ENCODE data around the gene TSHZ2. TPM values are rescaled to one million over a fixed set of nuclear protein-coding genes. Genes with fewer than 3 reads are reported as not detected.

TSHZ2 gene
- total RNA-seq, 1 experiment from 2014 or later: 0.20 TPM

GRCh38 chr20:53445932-53446331 lies 473.8 kb downstream of the TSHZ2 start:
- Mint-ChIP-seq H3K27ac (no peak overlapping the region), H3K36me3 (peaks cover 23% of the 10 kb centered on the region), H3K9me3 (peaks cover 42% of the 10 kb centered on the region), H3K4me3 (no peak overlapping the region), H3K27me3 (ENCODE audit: low read depth) (no peaks in the 10 kb centered on the region; the same call in 1 of the 2 replicates), H3K4me1 (peaks cover 2% of the 10 kb centered on the region; the same call in 1 of the 2 replicates)
- no peak for DNase-seq (ENCODE audit: low spot score)
- ChIA-PET CTCF (interaction anchor here (0.5 kb wide), 1 partner anchor 88 kb away, joined by 4 read pairs; no protein-coding TSS in a partner anchor), POLR2A (no interaction called here)
- ATAC-seq: no peak
- no peak for TF ChIP-seq HMGA2 (CRISPR knock-in tag; IDR thresholded peaks at IDR 0.05)
- TF ChIP-seq ELF4 (CRISPR knock-in tag; IDR thresholded peaks at IDR 0.05; ENCODE audit: low read depth): no peak
- TF ChIP-seq SMAD3 (CRISPR knock-in tag; IDR thresholded peaks at IDR 0.05; ENCODE audit: borderline replicate concordance): no peak
- TF ChIP-seq CBFB (CRISPR knock-in tag; IDR thresholded peaks at IDR 0.05; ENCODE audit: low read depth): no peak
- no peak for TF ChIP-seq FOXK1 (CRISPR knock-in tag; IDR thresholded peaks at IDR 0.05)
- TF ChIP-seq, protein P1, sequence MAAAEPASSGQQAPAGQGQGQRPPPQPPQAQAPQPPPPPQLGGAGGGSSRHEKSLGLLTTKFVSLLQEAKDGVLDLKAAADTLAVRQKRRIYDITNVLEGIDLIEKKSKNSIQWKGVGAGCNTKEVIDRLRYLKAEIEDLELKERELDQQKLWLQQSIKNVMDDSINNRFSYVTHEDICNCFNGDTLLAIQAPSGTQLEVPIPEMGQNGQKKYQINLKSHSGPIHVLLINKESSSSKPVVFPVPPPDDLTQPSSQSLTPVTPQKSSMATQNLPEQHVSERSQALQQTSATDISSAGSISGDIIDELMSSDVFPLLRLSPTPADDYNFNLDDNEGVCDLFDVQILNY (CRISPR knock-in tag; IDR thresholded peaks at IDR 0.05): no peak
- TF ChIP-seq TEAD1 (CRISPR knock-in tag; IDR thresholded peaks at IDR 0.05): no peak
- TF ChIP-seq, protein P2, sequence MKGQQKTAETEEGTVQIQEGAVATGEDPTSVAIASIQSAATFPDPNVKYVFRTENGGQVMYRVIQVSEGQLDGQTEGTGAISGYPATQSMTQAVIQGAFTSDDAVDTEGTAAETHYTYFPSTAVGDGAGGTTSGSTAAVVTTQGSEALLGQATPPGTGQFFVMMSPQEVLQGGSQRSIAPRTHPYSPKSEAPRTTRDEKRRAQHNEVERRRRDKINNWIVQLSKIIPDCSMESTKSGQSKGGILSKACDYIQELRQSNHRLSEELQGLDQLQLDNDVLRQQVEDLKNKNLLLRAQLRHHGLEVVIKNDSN (CRISPR knock-in tag; IDR thresholded peaks at IDR 0.05): no peak
- no peak for TF ChIP-seq ZNF232 (CRISPR knock-in tag; IDR thresholded peaks at IDR 0.05)
- TF ChIP-seq, protein P3, sequence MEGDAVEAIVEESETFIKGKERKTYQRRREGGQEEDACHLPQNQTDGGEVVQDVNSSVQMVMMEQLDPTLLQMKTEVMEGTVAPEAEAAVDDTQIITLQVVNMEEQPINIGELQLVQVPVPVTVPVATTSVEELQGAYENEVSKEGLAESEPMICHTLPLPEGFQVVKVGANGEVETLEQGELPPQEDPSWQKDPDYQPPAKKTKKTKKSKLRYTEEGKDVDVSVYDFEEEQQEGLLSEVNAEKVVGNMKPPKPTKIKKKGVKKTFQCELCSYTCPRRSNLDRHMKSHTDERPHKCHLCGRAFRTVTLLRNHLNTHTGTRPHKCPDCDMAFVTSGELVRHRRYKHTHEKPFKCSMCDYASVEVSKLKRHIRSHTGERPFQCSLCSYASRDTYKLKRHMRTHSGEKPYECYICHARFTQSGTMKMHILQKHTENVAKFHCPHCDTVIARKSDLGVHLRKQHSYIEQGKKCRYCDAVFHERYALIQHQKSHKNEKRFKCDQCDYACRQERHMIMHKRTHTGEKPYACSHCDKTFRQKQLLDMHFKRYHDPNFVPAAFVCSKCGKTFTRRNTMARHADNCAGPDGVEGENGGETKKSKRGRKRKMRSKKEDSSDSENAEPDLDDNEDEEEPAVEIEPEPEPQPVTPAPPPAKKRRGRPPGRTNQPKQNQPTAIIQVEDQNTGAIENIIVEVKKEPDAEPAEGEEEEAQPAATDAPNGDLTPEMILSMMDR (IDR thresholded peaks at IDR 0.05): no peak
- no peak for TF ChIP-seq IRF2 (CRISPR knock-in tag; IDR thresholded peaks at IDR 0.05; ENCODE audit: borderline replicate concordance, low read depth)
- no peak for TF ChIP-seq ZNF671 (CRISPR knock-in tag; IDR thresholded peaks at IDR 0.05)
- TF ChIP-seq ZBTB21 (CRISPR knock-in tag; IDR thresholded peaks at IDR 0.05; ENCODE audit: borderline replicate concordance): no peak
- no peak for TF ChIP-seq NFE2L1 (CRISPR knock-in tag; IDR thresholded peaks at IDR 0.05)
- TF ChIP-seq PRDM15 (CRISPR knock-in tag; IDR thresholded peaks at IDR 0.05): no peak

DNA sequence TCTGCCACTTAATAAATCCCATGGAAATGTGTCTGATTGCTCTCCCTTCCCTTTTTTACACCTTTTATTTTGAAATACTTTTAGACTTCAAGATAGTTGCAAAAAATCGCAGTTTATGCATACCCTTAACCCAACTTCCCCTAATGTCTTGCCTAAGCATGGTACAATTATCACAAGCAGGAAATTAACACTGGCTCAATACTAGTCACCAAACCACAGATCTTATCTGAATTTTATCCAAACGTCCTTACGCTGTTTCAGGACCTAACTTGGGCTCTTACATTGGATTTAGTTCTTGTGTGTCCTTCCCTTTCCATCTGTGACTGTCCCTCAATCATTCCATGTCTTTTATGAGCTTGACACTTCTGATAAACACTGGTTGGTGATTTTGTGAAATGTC lies 475.2 kb downstream of the TSHZ2 start:
- ATAC-seq (no peak), DNase-seq (ENCODE audit: low spot score) (no peak)
- H3K9me3 Mint-ChIP-seq: peaks cover 51% of the 10 kb centered on the region
- H3K36me3 Mint-ChIP-seq: peaks cover 23% of the 10 kb centered on the region
- H3K27ac Mint-ChIP-seq: no peak overlapping the region
- no peaks in the 10 kb centered on the region; the same call in 1 of the 2 replicates for H3K27me3 Mint-ChIP-seq (ENCODE audit: low read depth)
- H3K4me1 Mint-ChIP-seq: peaks cover 2% of the 10 kb centered on the region; the same call in 1 of the 2 replicates
- ChIA-PET CTCF (no interaction called here), POLR2A (no interaction called here)
- H3K4me3 Mint-ChIP-seq: no peak overlapping the region
- TF ChIP-seq, protein P4, sequence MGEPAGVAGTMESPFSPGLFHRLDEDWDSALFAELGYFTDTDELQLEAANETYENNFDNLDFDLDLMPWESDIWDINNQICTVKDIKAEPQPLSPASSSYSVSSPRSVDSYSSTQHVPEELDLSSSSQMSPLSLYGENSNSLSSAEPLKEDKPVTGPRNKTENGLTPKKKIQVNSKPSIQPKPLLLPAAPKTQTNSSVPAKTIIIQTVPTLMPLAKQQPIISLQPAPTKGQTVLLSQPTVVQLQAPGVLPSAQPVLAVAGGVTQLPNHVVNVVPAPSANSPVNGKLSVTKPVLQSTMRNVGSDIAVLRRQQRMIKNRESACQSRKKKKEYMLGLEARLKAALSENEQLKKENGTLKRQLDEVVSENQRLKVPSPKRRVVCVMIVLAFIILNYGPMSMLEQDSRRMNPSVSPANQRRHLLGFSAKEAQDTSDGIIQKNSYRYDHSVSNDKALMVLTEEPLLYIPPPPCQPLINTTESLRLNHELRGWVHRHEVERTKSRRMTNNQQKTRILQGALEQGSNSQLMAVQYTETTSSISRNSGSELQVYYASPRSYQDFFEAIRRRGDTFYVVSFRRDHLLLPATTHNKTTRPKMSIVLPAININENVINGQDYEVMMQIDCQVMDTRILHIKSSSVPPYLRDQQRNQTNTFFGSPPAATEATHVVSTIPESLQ (CRISPR knock-in tag; IDR thresholded peaks at IDR 0.05): no peak
- no peak for TF ChIP-seq NR3C1 (CRISPR knock-in tag; conservative IDR thresholded peaks at IDR 0.05; ENCODE audit: low read depth)
- TF ChIP-seq ZNF263 (CRISPR knock-in tag; IDR thresholded peaks at IDR 0.05; ENCODE audit: low read depth): no peak
- no peak for TF ChIP-seq SP1 (CRISPR knock-in tag; conservative IDR thresholded peaks at IDR 0.05)
- no peak for TF ChIP-seq FOXP1 (CRISPR knock-in tag; IDR thresholded peaks at IDR 0.05; ENCODE audit: borderline replicate concordance)
- TF ChIP-seq, protein P1 (CRISPR knock-in tag; IDR thresholded peaks at IDR 0.05): no peak
- no peak for TF ChIP-seq NR1H2 (CRISPR knock-in tag; IDR thresholded peaks at IDR 0.05)
- TF ChIP-seq ZNF281 (CRISPR knock-in tag; IDR thresholded peaks at IDR 0.05): no peak
- TF ChIP-seq TEAD1 (CRISPR knock-in tag; IDR thresholded peaks at IDR 0.05): no peak
- TF ChIP-seq GTF2I (CRISPR knock-in tag; conservative IDR thresholded peaks at IDR 0.05): no peak
- no peak for TF ChIP-seq RELA (CRISPR knock-in tag; IDR thresholded peaks at IDR 0.05; ENCODE audit: borderline replicate concordance)
- no peak for TF ChIP-seq CBFB (CRISPR knock-in tag; IDR thresholded peaks at IDR 0.05; ENCODE audit: low read depth)

All from WTC11 (cell line).